ENCODE data around the gene MRPL22.

DNA sequence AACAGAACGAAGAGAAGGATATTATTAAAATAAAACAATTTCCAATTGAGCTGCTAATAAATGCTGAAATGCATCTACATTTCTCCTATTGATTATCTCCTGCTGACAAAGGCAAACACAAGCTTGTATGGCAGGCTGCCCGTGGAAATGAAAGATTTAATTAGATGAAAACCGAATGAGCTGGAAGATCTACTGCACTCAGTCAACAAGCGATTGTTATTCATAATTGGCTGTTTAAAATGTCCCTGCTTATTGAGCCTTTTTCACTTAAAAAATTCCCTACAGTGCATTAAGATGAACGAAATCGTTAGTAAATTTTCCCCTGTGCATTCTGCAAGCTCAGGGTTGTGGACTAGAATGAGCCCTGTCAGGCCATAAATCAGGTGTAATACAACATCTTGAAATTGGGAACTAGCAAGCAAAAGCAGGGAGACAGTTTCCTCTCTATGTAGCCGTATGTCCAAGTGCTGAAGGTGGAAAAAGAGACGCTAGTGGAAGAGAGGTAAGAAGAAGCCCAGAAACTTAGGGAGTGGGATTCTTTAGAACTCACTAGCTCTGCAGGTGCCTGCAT, 44.2 kb downstream of the MRPL22 start:
- no peak for TF ChIP-seq POLR2A (IDR thresholded peaks at IDR 0.05; ENCODE audit: low read depth, low read length)
- TF ChIP-seq POLR2AphosphoS5 (IDR thresholded peaks at IDR 0.05; ENCODE audit: low read depth, low read length), result no peak

Data from GM12892 (cell line).